Measurements from ENCODE around the gene SFMBT2.

DNA sequence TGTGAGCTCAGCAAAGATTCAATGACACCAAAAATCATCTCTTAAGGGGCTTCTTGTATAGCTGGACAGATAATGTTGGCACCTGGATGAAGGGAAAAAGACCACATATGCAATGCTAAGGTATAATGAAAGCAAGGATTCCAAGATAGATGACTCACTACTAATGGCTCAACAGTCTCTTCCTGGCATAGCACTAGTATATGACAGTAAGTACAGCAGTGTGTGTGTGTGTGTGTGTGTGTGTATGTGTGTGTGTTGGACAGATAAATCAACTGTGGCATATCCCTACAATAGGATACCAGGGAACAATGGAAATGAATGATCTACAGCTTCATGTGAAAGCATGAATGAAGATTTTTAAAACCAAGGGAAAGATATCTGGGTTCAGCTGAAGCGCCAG is 257.1 kb downstream of the SFMBT2 start:
- TF ChIP-seq CTCF (IDR thresholded peaks at IDR 0.05) (no peak), POLR2AphosphoS5 (IDR thresholded peaks at IDR 0.05; ENCODE audit: low read depth, low read length) (no peak)

All from Panc1 (cell line).